HCT116 (cell line): Measurements from ENCODE around the gene NDUFAF2. TPM values are rescaled to one million over a fixed set of nuclear protein-coding genes. Genes with fewer than 3 reads are reported as not detected.

Experiments
- ATAC-seq: fragments of 200-7000 bp; cut with Tn5 transposase; 2 replicates; pipeline ENCODE4 v1.9.1; 2020; ENCODE audit warnings: mild to moderate bottlenecking, moderate library complexity
- BruUV-seq: library from RNA; stranded (reverse); fragments of 400-500 nt; replicated peaks from 2 replicates; lab custom pipeline; 2021; lab: Mats Ljungman, UMichigan
- CTCF ChIA-PET: fragments of 300-600 bp; sonication (Branson Sonifier 250); formaldehyde crosslinking; loops from one replicate; lab custom pipeline; 2021; ENCODE audit warnings: antibody characterized with exemption; lab: Charles Lee
- POLR2A ChIA-PET: fragments of 300-600, 350-600 bp; sonication (Branson Sonifier 250); formaldehyde crosslinking; loops from one replicate; lab custom pipeline; 2021; ENCODE audit warnings: antibody characterized with exemption; lab: Charles Lee
- RAD21 ChIA-PET, 2 experiments: fragments of 300-600 bp; sonication (Branson Sonifier 250); formaldehyde crosslinking; loops; one replicate each; lab custom pipeline; 2023; ENCODE audit warnings: low total read pairs in 2 of 2; ENCODE audit not compliant: uncharacterized antibody in 2 of 2, unreplicated experiment in 2 of 2, low non-redundant PET in 1 of 2; lab: Charles Lee
- DNase-seq: peaks from one replicate; pipeline ENCODE4 v3.0.0-alpha.2; 2010; ENCODE audit warnings: low read depth, low spot score
- H2AFZ ChIP-seq: fragments of 200-600 bp; shearing (Covaris generic), sonication (generic); 2 replicates; pipeline ENCODE4 v1.6.1; 2017; ENCODE audit warnings: low read depth, mixed run types, mixed read lengths, antibody characterized with exemption, low read length; ENCODE audit not compliant: poor library complexity, severe bottlenecking
- H3K27ac ChIP-seq: 2 replicates; pipeline ENCODE4 v1.5.1; 2012; ENCODE audit warnings: low read depth, low read length
- H3K27me3 ChIP-seq: fragments of 200-600 bp; sonication (generic); 2 replicates; pipeline ENCODE4 v1.6.1; 2016; ENCODE audit warnings: mixed run types, low read length, mixed read lengths; ENCODE audit not compliant: insufficient read depth
- H3K36me3 ChIP-seq, 2 experiments: fragments of 200-500 bp in 1 of 2; fragments of 200-600 bp in 1 of 2; sonication (Bioruptor generic) in 1 of 2; sonication (generic) in 1 of 2; 2 replicates each; pipeline versions ENCODE4 v1.5.1 to v1.6.1; 2014 to 2016; ENCODE audit warnings: low read length in 2 of 2, inconsistent platforms in 1 of 2, mixed read lengths in 1 of 2, mixed run types in 1 of 2; ENCODE audit not compliant: insufficient read depth in 2 of 2, control insufficient read depth in 1 of 2
- H3K4me1 ChIP-seq, 2 experiments: fragments of 200-600 bp in 1 of 2; sonication (generic) in 1 of 2; 2 replicates each; pipeline versions ENCODE4 v1.5.1 to v1.6.1; 2012 to 2017; ENCODE audit warnings: low read length in 2 of 2, inconsistent platforms in 1 of 2, mild to moderate bottlenecking in 1 of 2, mixed read lengths in 1 of 2, mixed run types in 1 of 2, moderate library complexity in 1 of 2; ENCODE audit not compliant: insufficient read depth in 2 of 2, control insufficient read depth in 1 of 2
- H3K4me2 ChIP-seq: fragments of 200-600 bp; sonication (generic); 2 replicates; pipeline ENCODE4 v1.6.1; 2017; ENCODE audit warnings: mixed run types, low read length, mixed read lengths
- H3K4me3 ChIP-seq, 2 experiments: fragments of 200-600 bp in 1 of 2; sonication (generic) in 1 of 2; replicated peaks in 1 of 2; 2 replicates each; pipeline ENCODE4 v1.5.1; 2011 to 2016; ENCODE audit warnings: low read length in 2 of 2, control low read depth in 1 of 2, low read depth in 1 of 2, mild to moderate bottlenecking in 1 of 2, mixed read lengths in 1 of 2, mixed run types in 1 of 2
- H3K79me2 ChIP-seq: fragments of 200-600 bp; sonication (generic); 2 replicates; pipeline ENCODE4 v1.6.1; 2017; ENCODE audit warnings: mild to moderate bottlenecking, mixed run types, low read length, moderate library complexity, mixed read lengths; ENCODE audit not compliant: insufficient read depth
- H3K9ac ChIP-seq: fragments of 200-600 bp; sonication (generic); 2 replicates; pipeline ENCODE4 v1.6.1; 2016; ENCODE audit warnings: low read length, mixed read lengths
- H3K9me2 ChIP-seq: fragments of 200-600 bp; sonication (generic), shearing (Covaris generic); 2 replicates; pipeline ENCODE4 v1.6.1; 2017; ENCODE audit warnings: mixed run types, mild to moderate bottlenecking, moderate library complexity; ENCODE audit not compliant: insufficient read depth
- H3K9me3 ChIP-seq, 2 experiments: fragments of 200-500 bp in 1 of 2; fragments of 200-600 bp in 1 of 2; sonication (Bioruptor generic) in 1 of 2; sonication (generic) in 1 of 2; 2 replicates each; pipeline ENCODE4 v1.6.1; 2014 to 2017; ENCODE audit warnings: low read length in 2 of 2, mixed read lengths in 2 of 2, inconsistent platforms in 1 of 2, low read depth in 1 of 2, mild to moderate bottlenecking in 1 of 2, mixed run types in 1 of 2, moderate library complexity in 1 of 2; ENCODE audit not compliant: control insufficient read depth in 1 of 2, insufficient read depth in 1 of 2
- H4K20me1 ChIP-seq: fragments of 200-600 bp; sonication (generic), shearing (Covaris generic); 2 replicates; pipeline ENCODE4 v1.6.1; 2017; ENCODE audit warnings: mixed run types, mild to moderate bottlenecking, moderate library complexity; ENCODE audit not compliant: insufficient read depth
- CEBPB ChIP-seq: IDR thresholded peaks from 2 replicates; pipeline ENCODE4 v1.6.1; 2012; ENCODE audit warnings: low read depth
- CTCF ChIP-seq, 3 experiments: fragments of 200-600 bp in 1 of 3; sonication (generic) in 1 of 3; IDR thresholded peaks in 2 of 3; conservative IDR thresholded peaks in 1 of 3; 2 replicates each; pipeline ENCODE4 v1.5.1; 2012 to 2017; ENCODE audit warnings: low read depth in 2 of 3, low read length in 2 of 3, antibody characterized with exemption in 1 of 3, borderline replicate concordance in 1 of 3, control low read depth in 1 of 3, mild to moderate bottlenecking in 1 of 3, mixed read lengths in 1 of 3, mixed run types in 1 of 3, moderate library complexity in 1 of 3; ENCODE audit not compliant: insufficient read depth in 1 of 3
- EGR1 ChIP-seq: IDR thresholded peaks from 2 replicates; pipeline ENCODE4 v1.6.1; 2012; ENCODE audit warnings: low read depth
- ELF1 ChIP-seq: IDR thresholded peaks from 2 replicates; pipeline ENCODE4 v1.6.1; 2012; ENCODE audit warnings: low read depth, borderline replicate concordance
- EZH2 ChIP-seq: fragments of 200-600 bp; sonication (generic); IDR thresholded peaks from 2 replicates; pipeline ENCODE4 v1.6.1; 2017; ENCODE audit warnings: antibody characterized with exemption, mixed run types
- FOSL1 ChIP-seq: IDR thresholded peaks from 2 replicates; pipeline ENCODE4 v1.6.1; 2012; ENCODE audit warnings: low read depth
- POLR2A ChIP-seq: IDR thresholded peaks from 2 replicates; pipeline ENCODE4 v1.7.0; 2011; ENCODE audit warnings: borderline replicate concordance; ENCODE audit not compliant: insufficient read depth, insufficient read length; ENCODE audit errors: extremely low read depth
- POLR2AphosphoS5 ChIP-seq: IDR thresholded peaks from 2 replicates; pipeline ENCODE4 v1.6.1; 2011; ENCODE audit warnings: mild to moderate bottlenecking, low read depth, low read length, moderate library complexity
- RAD21 ChIP-seq: IDR thresholded peaks from 2 replicates; pipeline ENCODE4 v1.6.1; 2012; ENCODE audit warnings: low read depth, mild to moderate bottlenecking
- SIN3A ChIP-seq: IDR thresholded peaks from 2 replicates; pipeline ENCODE4 v1.6.1; 2012; ENCODE audit warnings: low read depth
- SP1 ChIP-seq: IDR thresholded peaks from 2 replicates; pipeline ENCODE4 v1.6.1; 2012; ENCODE audit warnings: low read depth
- TCF7L2 ChIP-seq: IDR thresholded peaks from 2 replicates; pipeline ENCODE4 v1.7.0; 2011; ENCODE audit warnings: borderline replicate concordance, inconsistent platforms; ENCODE audit not compliant: insufficient read depth, insufficient read length; ENCODE audit errors: extremely low read depth
- ZNF274 ChIP-seq: fragments of 200-500 bp; sonication (Bioruptor generic); IDR thresholded peaks from 2 replicates; pipeline ENCODE4 v1.6.1; 2014; ENCODE audit warnings: mild to moderate bottlenecking, low read depth, low read length, inconsistent platforms
- intact Hi-C: fragments of 100-400 bp; cut with micrococcal nuclease; formaldehyde crosslinking; loops from 2 replicates; pipeline ENCODE4 v1.10.0; 2022
- total RNA-seq: library from RNA; stranded (reverse); gene quantifications from one replicate; pipeline ENCODE4 v1.2.1, GENCODE V29; 2021; ENCODE audit not compliant: unreplicated experiment
- TF ChIP-seq, protein P1 (sequence below): IDR thresholded peaks from 2 replicates; pipeline ENCODE4 v1.6.1; 2012
- TF ChIP-seq, protein P2 (sequence below): IDR thresholded peaks from 2 replicates; pipeline ENCODE4 v1.6.1; 2012; ENCODE audit warnings: low read depth

The NDUFAF2 gene
- total RNA-seq, 1 experiment from 2014 or later, result 36.9 TPM

GRCh38 chr5:60929024-60929423 lies 16.0 kb upstream of the NDUFAF2 start:
- CTCF ChIA-PET, result interaction anchor here (0.6 to 1.5 kb wide), 2 partner anchors 16 to 30 kb away, joined by 3 to 4 read pairs; partner anchors contain the start of genes ERCC8 and NDUFAF2

More at GRCh38 chr5:60929024-60929423, 16.0 kb upstream of the NDUFAF2 start:
- POLR2A ChIA-PET, result no interaction called here
- no peaks in the 10 kb centered on the region for H3K79me2 ChIP-seq
- no peaks in the 10 kb centered on the region for H3K27me3 ChIP-seq
- no peak overlapping the region for H3K9ac ChIP-seq
- no peaks in the 10 kb centered on the region for H3K9me3 ChIP-seq
- H3K4me3 ChIP-seq, result no peak overlapping the region
- no TSS peak for BruUV-seq
- no peaks in the 10 kb centered on the region for H4K20me1 ChIP-seq
- DNase-seq, result no peak
- H3K4me2 ChIP-seq, result no peak overlapping the region
- RAD21 ChIA-PET, result interaction anchor here in 1 of 2 experiments (0.5 kb wide), 1 partner anchor 253 kb away, joined by 4 read pairs; no protein-coding TSS in a partner anchor
- H3K27ac ChIP-seq, result no peak overlapping the region
- H3K36me3 ChIP-seq, result peaks cover 0 to 5% of the 10 kb centered on the region in 2 experiments; a peak in 3 of 4 replicates
- intact Hi-C loops, result loop anchor here (5.0 to 10.0 kb wide), 2 partner anchors 252 to 644 kb away; no protein-coding TSS in a partner anchor
- H3K9me2 ChIP-seq, result no peaks in the 10 kb centered on the region
- TF ChIP-seq POLR2AphosphoS5, result no peak
- TF ChIP-seq CEBPB, result no peak
- no peak for TF ChIP-seq TCF7L2
- no peak for TF ChIP-seq EZH2
- TF ChIP-seq, protein P1, sequence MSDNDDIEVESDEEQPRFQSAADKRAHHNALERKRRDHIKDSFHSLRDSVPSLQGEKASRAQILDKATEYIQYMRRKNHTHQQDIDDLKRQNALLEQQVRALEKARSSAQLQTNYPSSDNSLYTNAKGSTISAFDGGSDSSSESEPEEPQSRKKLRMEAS, result no peak
- TF ChIP-seq SP1, result no peak
- TF ChIP-seq, protein P2, sequence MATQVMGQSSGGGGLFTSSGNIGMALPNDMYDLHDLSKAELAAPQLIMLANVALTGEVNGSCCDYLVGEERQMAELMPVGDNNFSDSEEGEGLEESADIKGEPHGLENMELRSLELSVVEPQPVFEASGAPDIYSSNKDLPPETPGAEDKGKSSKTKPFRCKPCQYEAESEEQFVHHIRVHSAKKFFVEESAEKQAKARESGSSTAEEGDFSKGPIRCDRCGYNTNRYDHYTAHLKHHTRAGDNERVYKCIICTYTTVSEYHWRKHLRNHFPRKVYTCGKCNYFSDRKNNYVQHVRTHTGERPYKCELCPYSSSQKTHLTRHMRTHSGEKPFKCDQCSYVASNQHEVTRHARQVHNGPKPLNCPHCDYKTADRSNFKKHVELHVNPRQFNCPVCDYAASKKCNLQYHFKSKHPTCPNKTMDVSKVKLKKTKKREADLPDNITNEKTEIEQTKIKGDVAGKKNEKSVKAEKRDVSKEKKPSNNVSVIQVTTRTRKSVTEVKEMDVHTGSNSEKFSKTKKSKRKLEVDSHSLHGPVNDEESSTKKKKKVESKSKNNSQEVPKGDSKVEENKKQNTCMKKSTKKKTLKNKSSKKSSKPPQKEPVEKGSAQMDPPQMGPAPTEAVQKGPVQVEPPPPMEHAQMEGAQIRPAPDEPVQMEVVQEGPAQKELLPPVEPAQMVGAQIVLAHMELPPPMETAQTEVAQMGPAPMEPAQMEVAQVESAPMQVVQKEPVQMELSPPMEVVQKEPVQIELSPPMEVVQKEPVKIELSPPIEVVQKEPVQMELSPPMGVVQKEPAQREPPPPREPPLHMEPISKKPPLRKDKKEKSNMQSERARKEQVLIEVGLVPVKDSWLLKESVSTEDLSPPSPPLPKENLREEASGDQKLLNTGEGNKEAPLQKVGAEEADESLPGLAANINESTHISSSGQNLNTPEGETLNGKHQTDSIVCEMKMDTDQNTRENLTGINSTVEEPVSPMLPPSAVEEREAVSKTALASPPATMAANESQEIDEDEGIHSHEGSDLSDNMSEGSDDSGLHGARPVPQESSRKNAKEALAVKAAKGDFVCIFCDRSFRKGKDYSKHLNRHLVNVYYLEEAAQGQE, result no peak
- no peak for TF ChIP-seq EGR1
- TF ChIP-seq POLR2A, result no peak
- TF ChIP-seq FOSL1, result no peak
- TF ChIP-seq SIN3A, result no peak
- TF ChIP-seq ZNF274, result no peak
- TF ChIP-seq ELF1, result no peak
- peak; percentile 52 for TF ChIP-seq RAD21
- peak in 2 of 3 experiments; percentile 28 to 49; a peak in 3 of 6 replicates for TF ChIP-seq CTCF (IDR thresholded peaks at IDR 0.05 in 2 of 3, conservative IDR thresholded peaks at IDR 0.05 in 1 of 3; ENCODE audit: borderline replicate concordance in 1 of 3, insufficient read depth in 1 of 3, low read depth in 2 of 3, low read length in 2 of 3)
- TF ChIP-seq, all 23 proteins: peak for 2
- Histone ChIP-seq H3K4me1 (no peaks in the 10 kb centered on the region), H2AFZ (no peak overlapping the region)
- ATAC-seq, result no peak
